Activated T-helper 17 cell treated with anti-CD3 and anti-CD28 coated beads, Interleukin-2, amount 50 U/mL, for 72 hours (primary cell): ENCODE measurements around the gene CBARP. TPM values are rescaled to one million over a fixed set of nuclear protein-coding genes. Genes with fewer than 3 reads are reported as not detected.
A peak's percentile ranks its signal among the peaks of the same experiment; 100 is the strongest.

Experiments
- ATAC-seq: fragments of 150-1000 bp; cut with Tn5 transposase; replicated peaks from 2 replicates; pipeline ENCODE4 v1.10.0; 2021; ENCODE audit warnings: mild to moderate bottlenecking, moderate library complexity
- H3K27ac Mint-ChIP-seq: one replicate; pipeline ENCODE4 v1.8.0; 2022; ENCODE audit warnings: mixed read lengths
- H3K27me3 Mint-ChIP-seq: one replicate; pipeline ENCODE4 v1.8.0; 2022; ENCODE audit warnings: mixed read lengths
- H3K36me3 Mint-ChIP-seq: one replicate; pipeline ENCODE4 v1.8.0; 2022; ENCODE audit warnings: low read depth, mild to moderate bottlenecking, mixed read lengths
- H3K4me1 Mint-ChIP-seq: one replicate; pipeline ENCODE4 v1.8.0; 2022; ENCODE audit warnings: mixed read lengths
- H3K4me3 Mint-ChIP-seq: one replicate; pipeline ENCODE4 v1.8.0; 2022; ENCODE audit warnings: mild to moderate bottlenecking, mixed read lengths
- H3K9me3 Mint-ChIP-seq: one replicate; pipeline ENCODE4 v1.8.0; 2022; ENCODE audit warnings: mixed read lengths
- total RNA-seq, 2 donors: library from RNA; stranded (reverse); gene quantifications; one replicate each; pipeline ENCODE4 v1.2.3, GENCODE V29; 2022

Gene CBARP
- total RNA-seq, 2 donors from 2014 or later, result 0.77 to 1.4 TPM

GRCh38 chr19:1226522-1227303 lies 11.1 kb downstream of the CBARP start:
- H3K27ac Mint-ChIP-seq, result no peak overlapping the region
- H3K27me3 Mint-ChIP-seq, result no peaks in the 10 kb centered on the region
- no peaks in the 10 kb centered on the region for H3K4me1 Mint-ChIP-seq
- ATAC-seq, result no peak
- peaks cover 5% of the 10 kb centered on the region for H3K36me3 Mint-ChIP-seq
- H3K9me3 Mint-ChIP-seq, result no peaks in the 10 kb centered on the region
- no peak overlapping the region for H3K4me3 Mint-ChIP-seq

GRCh38 chr19:1226227-1226518 lies 11.6 kb downstream of the CBARP start:
- H3K4me3 Mint-ChIP-seq, result no peak overlapping the region
- no peak for ATAC-seq
- H3K27ac Mint-ChIP-seq, result no peak overlapping the region
- peaks cover 5% of the 10 kb centered on the region for H3K36me3 Mint-ChIP-seq
- no peaks in the 10 kb centered on the region for H3K9me3 Mint-ChIP-seq
- no peaks in the 10 kb centered on the region for H3K27me3 Mint-ChIP-seq
- H3K4me1 Mint-ChIP-seq, result no peaks in the 10 kb centered on the region

- H3K9me3 Mint-ChIP-seq, result no peaks in the 10 kb centered on the region
- H3K27ac Mint-ChIP-seq, result no peak overlapping the region
- H3K4me1 Mint-ChIP-seq, result no peaks in the 10 kb centered on the region
- no peak overlapping the region for H3K4me3 Mint-ChIP-seq
- peak; percentile 42 for ATAC-seq
- no peaks in the 10 kb centered on the region for H3K27me3 Mint-ChIP-seq
- H3K36me3 Mint-ChIP-seq, result peaks cover 5% of the 10 kb centered on the region
Observed at GRCh38 chr19:1225440-1226226, 12.2 kb downstream of the CBARP start.

GRCh38 chr19:1224847-1225246 lies 13.0 kb downstream of the CBARP start:
- no peak for ATAC-seq
- peaks cover 5% of the 10 kb centered on the region for H3K36me3 Mint-ChIP-seq
- no peaks in the 10 kb centered on the region for H3K27me3 Mint-ChIP-seq
- no peak overlapping the region for H3K4me3 Mint-ChIP-seq
- no peak overlapping the region for H3K27ac Mint-ChIP-seq
- H3K4me1 Mint-ChIP-seq, result no peaks in the 10 kb centered on the region
- no peaks in the 10 kb centered on the region for H3K9me3 Mint-ChIP-seq

GRCh38 chr19:1224047-1224825 lies 13.6 kb downstream of the CBARP start:
- no peaks in the 10 kb centered on the region for H3K9me3 Mint-ChIP-seq
- H3K27ac Mint-ChIP-seq, result no peak overlapping the region
- peaks cover 5% of the 10 kb centered on the region for H3K36me3 Mint-ChIP-seq
- H3K4me1 Mint-ChIP-seq, result no peaks in the 10 kb centered on the region
- no peaks in the 10 kb centered on the region for H3K27me3 Mint-ChIP-seq
- ATAC-seq, result no peak
- no peak overlapping the region for H3K4me3 Mint-ChIP-seq

- Mint-ChIP-seq H3K36me3 (peaks cover 5% of the 10 kb centered on the region), H3K27me3 (no peaks in the 10 kb centered on the region), H3K9me3 (no peaks in the 10 kb centered on the region), H3K27ac (no peak overlapping the region), H3K4me3 (no peak overlapping the region), H3K4me1 (no peaks in the 10 kb centered on the region)
- ATAC-seq, result peak; percentile 34
Observed at GRCh38 chr19:1223018-1223855, 14.6 kb downstream of the CBARP start.

GRCh38 chr19:1222394-1222793 lies 15.4 kb downstream of the CBARP start:
- ATAC-seq, result no peak
- Mint-ChIP-seq H3K4me1 (no peaks in the 10 kb centered on the region), H3K4me3 (no peak overlapping the region), H3K36me3 (peaks cover 5% of the 10 kb centered on the region), H3K27me3 (no peaks in the 10 kb centered on the region), H3K27ac (no peak overlapping the region), H3K9me3 (no peaks in the 10 kb centered on the region)

- Mint-ChIP-seq H3K9me3 (no peaks in the 10 kb centered on the region), H3K27ac (no peak overlapping the region), H3K4me3 (no peak overlapping the region), H3K27me3 (no peaks in the 10 kb centered on the region), H3K4me1 (no peaks in the 10 kb centered on the region), H3K36me3 (no peaks in the 10 kb centered on the region)
- ATAC-seq, result no peak
Observed at GRCh38 chr19:1221904-1222255, 15.9 kb downstream of the CBARP start.

- Mint-ChIP-seq H3K36me3 (no peaks in the 10 kb centered on the region), H3K27ac (no peak overlapping the region), H3K27me3 (no peaks in the 10 kb centered on the region), H3K4me3 (no peak overlapping the region), H3K9me3 (no peaks in the 10 kb centered on the region), H3K4me1 (no peaks in the 10 kb centered on the region)
- no peak for ATAC-seq
Observed at GRCh38 chr19:1220976-1221903, 16.6 kb downstream of the CBARP start.

GRCh38 chr19:1220477-1220930 lies 17.3 kb downstream of the CBARP start:
- Mint-ChIP-seq H3K27me3 (no peaks in the 10 kb centered on the region), H3K4me3 (no peak overlapping the region)

GRCh38 chr19:1219786-1220476 lies 17.9 kb downstream of the CBARP start:
- H3K4me3 Mint-ChIP-seq, result no peak overlapping the region
- no peak for ATAC-seq

More at GRCh38 chr19:1220477-1220930, 17.3 kb downstream of the CBARP start:
- ATAC-seq, result no peak
- H3K27ac Mint-ChIP-seq, result no peak overlapping the region
- H3K36me3 Mint-ChIP-seq, result no peaks in the 10 kb centered on the region
- H3K4me1 Mint-ChIP-seq, result no peaks in the 10 kb centered on the region
- H3K9me3 Mint-ChIP-seq, result no peaks in the 10 kb centered on the region

GRCh38 chr19:1218751-1219567 lies 18.8 kb downstream of the CBARP start:
- Mint-ChIP-seq H3K9me3 (no peaks in the 10 kb centered on the region), H3K27ac (no peak overlapping the region), H3K4me1 (peaks cover 3% of the 10 kb centered on the region), H3K27me3 (no peaks in the 10 kb centered on the region), H3K36me3 (peaks cover 4% of the 10 kb centered on the region), H3K4me3 (no peak overlapping the region)
- ATAC-seq, result no peak

More at GRCh38 chr19:1219786-1220476, 17.9 kb downstream of the CBARP start:
- Mint-ChIP-seq H3K27ac (no peak overlapping the region), H3K36me3 (no peaks in the 10 kb centered on the region), H3K9me3 (no peaks in the 10 kb centered on the region), H3K4me1 (no peaks in the 10 kb centered on the region), H3K27me3 (no peaks in the 10 kb centered on the region)
